22Rv1 (cell line): ENCODE results near the gene ATXN1.

ENCODE experiments used
- ZFX ChIP-seq: fragments of 450-650 bp; IDR thresholded peaks from 2 replicates; pipeline ENCODE4 v1.6.1; 2017; ENCODE audit warnings: antibody characterized with exemption, borderline replicate concordance
- TF ChIP-seq, protein P1 (sequence below): fragments of 450-650 bp; IDR thresholded peaks from 2 replicates; pipeline ENCODE4 v1.5.1; 2017; ENCODE audit warnings: mild to moderate bottlenecking

DNA sequence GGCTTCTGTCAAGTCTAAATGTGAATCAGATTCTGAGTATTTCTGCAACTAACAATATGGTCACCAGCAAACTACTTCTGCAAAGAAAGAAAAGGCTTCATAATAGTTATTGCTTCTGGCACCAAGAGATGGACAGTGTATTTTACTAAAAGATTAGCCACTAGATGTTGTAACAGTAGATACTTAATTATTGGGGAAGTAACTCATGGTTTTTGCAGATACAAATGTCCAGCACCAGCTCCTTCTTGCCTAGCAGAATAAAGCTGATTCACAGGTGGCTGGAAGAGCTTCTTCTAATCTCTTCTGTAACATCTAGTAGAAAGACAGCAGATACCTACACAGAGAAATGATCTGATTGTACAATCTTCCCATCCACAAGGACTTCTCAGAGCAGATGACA lies 21.2 kb downstream of the ATXN1 start:
- TF ChIP-seq, protein P1, sequence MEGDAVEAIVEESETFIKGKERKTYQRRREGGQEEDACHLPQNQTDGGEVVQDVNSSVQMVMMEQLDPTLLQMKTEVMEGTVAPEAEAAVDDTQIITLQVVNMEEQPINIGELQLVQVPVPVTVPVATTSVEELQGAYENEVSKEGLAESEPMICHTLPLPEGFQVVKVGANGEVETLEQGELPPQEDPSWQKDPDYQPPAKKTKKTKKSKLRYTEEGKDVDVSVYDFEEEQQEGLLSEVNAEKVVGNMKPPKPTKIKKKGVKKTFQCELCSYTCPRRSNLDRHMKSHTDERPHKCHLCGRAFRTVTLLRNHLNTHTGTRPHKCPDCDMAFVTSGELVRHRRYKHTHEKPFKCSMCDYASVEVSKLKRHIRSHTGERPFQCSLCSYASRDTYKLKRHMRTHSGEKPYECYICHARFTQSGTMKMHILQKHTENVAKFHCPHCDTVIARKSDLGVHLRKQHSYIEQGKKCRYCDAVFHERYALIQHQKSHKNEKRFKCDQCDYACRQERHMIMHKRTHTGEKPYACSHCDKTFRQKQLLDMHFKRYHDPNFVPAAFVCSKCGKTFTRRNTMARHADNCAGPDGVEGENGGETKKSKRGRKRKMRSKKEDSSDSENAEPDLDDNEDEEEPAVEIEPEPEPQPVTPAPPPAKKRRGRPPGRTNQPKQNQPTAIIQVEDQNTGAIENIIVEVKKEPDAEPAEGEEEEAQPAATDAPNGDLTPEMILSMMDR, result no peak
- TF ChIP-seq ZFX, result no peak
